Right kidney (tissue), 1 donor: ENCODE results near the gene FHIP2A.
"Not testable (repeated sequence)": the region's sequence is repeated elsewhere in the genome, so short reads cannot be mapped to it uniquely, and the experiment has no call there.

Experiments used
- DNase-seq: peaks from one replicate; pipeline ENCODE4 v3.0.0-alpha.2; 2016

Gene FHIP2A

DNA sequence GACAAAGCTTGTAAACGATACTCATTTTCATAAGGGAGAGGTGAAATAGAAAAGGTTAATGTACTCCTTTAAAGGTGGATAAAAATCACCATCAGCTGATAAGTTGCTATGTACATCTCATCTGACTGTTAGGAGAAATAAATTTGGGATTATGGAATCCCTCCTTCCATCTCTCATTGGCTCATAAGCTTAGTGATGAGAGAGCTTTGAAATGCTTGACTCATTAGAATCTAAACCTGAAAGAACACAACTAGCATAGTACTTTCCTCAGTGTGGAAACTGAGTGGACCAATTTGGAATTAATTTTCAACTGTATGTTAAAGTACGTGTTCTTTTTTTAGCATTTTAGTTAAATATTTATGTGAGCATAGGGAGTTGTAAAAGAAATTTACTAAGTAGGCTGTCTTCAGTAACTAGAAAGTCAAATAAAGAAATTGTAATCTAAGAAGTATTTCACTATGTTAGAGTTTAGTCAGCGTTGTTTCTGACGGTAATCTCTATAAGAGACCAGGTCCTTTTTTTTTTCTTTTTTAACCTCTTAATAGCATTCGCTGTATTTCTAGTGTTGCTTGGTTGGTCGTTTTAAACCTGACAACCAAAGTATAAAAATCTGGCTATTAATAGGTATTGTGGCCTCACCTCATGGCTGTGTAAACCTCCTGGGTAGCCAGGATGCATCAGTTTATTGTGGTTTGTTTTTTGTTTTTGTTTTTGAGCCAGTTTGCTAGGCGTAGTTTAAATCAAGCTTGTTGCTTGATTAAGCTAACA lies 34.4 kb downstream of the FHIP2A start:
- no peak for DNase-seq

DNA sequence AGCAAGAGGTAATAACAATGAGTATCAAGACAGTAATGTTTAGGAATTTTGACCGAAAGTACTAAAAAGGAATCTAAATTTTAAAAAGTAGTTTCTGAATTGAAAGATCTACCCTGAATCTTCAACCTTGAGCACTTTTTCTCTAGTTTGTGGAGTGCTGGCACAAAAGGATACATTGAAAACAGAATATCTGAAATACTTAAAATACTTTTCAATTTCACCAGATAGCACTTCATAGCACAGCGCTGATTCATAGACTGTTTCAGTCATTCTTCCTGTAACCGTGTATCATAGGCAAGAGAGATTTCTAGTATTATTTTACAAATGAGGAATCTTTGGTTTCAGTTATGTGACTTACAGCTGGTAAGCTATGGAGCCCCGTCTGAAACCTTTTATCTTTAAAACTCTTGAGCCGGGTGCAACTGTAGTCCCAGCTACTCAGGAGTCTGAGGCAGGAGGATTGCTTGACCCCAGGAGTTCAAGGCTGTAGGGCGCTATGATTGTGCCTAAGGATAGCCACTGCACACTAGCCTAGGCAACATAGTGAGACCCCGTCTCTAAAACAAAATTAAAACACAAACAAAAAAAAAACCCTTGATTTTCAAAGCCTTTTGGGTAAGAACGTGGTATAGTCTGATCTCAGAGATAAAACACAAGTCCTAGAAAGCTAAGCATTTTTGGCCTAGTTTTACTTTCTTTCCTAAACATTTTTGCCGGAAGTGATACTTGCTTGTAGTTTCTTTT lies 35.1 kb downstream of the FHIP2A start:
- DNase-seq = no peak

DNA sequence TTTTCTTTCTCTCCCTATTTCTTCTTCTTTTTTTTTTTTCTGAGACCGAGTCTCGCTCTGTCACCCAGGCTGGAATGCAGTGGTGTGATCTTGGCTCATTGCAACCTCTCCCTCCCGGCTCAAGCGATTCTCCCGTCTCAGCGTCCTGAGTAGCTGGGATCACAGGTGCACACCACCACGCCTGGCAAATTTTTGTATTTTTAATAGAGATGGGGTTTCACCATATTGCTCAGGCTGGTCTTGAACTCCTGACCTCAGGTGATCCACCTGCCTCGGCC lies 35.6 kb downstream of the FHIP2A start:
- DNase-seq = not testable (repeated sequence)

DNA sequence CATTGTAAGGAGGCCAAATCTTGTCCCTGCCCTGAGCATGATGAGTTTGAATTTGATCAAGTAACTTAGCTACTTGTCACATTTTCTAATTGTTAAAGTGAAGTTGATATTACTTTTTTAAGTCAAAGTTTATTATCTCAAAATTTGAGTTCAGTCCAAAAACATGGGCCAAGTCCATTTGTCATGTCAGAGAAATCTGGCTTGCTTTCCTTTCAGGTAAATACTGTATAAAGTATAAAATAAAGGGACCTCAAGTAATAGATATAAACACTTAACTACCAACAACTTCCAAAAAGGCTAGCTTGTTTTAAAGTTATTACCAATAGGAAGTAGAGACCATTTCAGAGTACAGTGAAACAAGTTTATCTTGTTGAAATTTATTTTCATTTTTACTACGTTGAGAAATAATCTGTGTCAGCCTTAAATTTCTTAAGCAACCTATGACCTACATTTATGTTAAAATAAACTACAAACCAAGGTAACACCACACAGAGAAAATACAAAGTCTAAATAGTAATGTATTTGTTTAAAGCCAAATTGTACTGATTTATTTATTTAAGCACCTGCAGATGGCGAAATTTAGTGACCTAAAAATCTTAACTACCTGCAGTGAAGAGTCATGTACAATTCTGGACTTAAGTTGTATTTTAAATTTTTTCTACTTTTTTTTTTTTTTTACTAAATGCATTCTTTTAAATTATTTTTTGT lies 36.5 kb downstream of the FHIP2A start:
- no peak for DNase-seq

DNA sequence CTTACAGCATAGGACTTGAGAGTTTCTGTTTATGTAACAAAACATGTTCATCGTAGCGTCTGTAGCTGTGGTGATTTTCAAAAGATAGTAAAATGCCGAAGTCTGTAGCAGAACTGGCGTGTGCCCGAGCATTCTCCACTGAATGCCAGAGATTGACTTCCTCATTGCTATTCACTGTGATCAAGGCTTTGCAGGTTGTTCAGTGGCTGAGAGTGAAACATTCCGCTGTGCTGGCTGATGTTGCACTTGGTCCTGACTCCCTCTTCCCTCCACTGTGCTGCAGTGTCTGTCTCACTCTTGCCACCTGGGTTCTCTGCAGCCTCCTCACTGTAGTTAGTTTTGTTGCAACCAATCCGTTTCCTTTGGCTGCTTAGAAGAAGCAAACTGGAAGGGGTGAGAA lies 37.6 kb downstream of the FHIP2A start:
- DNase-seq = no peak

DNA sequence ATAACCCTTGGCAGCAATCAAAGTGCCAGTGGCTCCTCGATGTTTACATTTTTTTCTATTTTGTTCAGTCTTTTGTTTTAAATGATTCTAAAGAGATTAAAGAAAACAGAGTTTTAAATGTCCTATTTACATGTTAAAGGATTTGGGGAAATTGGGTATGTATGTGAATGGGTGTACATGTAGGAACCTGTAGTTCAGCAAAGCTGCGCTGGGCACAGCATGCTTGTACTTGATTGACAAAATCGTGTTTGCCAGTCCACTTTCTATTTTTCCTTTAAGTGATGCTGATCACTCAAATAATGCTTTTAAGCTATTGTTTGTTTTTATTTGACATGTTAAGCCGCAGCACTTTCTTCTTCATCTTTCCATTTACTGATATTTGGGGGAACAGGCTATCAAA lies 40.9 kb downstream of the FHIP2A start:
- DNase-seq = no peak

DNA sequence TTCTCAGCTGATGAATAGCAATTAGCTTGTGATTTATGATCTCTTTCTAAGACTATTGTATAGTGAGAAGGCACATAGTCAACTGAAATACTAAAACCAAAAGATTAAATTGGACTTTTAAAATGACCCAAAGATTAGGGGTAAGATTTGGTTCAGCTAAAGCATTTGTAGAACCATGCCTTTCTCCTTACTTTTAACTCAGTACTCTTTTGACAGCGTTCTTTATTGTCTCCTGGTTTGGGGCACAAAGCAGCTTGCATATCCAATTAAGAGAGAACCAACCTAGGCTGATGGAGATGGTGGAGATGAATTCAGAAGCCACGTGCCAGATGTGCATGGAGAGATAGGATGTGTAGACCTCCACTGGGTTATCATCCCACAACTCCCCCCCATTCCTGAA lies 45.8 kb downstream of the FHIP2A start:
- no peak for DNase-seq

DNA sequence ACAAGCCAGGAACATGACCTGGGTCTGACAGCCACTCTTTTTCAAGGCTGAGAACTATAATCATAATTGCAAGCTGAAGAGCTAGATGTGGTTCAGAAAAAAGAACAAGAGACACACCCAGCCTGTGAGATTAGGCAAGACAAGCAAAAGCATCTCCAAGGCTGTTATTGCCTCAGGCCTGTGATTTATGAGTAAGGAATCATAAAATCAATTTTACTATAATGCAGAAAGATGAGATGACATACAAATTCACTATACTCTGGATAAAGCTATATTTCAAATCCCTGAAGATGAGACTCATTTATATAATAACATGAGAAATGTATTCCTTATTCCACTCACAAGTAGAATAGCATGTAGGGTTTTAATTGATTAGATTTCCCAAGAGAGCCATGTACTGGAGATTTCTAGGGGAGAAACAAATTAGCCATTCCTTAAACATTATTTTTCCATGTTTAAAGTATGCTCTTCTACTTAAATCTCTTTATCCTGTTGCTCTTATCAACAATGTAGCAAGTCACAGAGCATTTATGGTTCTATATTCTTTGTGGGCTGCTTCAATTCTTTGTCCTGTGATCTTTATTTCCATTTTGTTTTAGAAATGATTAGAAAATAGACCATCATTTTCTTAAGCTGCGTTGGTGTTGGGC lies 47.4 kb downstream of the FHIP2A start:
- DNase-seq = no peak

DNA sequence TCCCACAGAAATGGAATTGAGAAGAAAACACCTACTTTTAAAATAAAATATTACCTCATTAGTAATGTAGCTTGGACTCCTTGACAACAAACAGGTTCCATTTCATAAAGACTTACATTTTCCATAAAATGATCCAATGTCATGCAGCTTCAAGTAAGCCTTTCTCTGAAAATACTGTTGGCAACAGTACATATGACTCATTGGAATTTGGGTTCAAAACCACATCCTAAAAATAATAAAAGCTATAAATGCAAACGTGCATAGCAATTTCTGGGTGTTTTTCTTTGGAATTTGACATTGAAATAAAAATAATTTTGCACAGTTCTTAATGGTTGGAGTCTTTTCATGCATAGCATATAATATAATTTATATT lies 47.9 kb downstream of the FHIP2A start:
- DNase-seq = no peak

DNA sequence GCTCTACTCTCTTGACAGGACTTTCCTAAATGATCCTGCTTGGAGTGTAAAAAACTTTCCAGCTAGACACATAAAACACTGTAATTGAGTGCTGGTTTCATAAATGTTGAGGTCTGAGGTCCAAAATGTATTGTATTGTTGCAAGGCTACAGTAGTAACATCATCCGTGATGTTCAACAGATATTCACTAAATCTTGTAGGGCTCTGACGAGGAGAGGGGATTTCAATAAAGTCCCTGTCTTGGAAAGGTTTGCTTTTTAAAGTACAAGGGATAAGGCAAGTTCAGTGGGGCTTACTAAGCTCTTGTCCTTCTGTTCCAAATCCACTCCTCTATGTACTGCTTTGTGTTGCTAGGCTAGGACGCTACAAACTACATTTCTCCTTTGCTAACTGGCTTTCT lies 48.9 kb downstream of the FHIP2A start:
- no peak for DNase-seq

DNA sequence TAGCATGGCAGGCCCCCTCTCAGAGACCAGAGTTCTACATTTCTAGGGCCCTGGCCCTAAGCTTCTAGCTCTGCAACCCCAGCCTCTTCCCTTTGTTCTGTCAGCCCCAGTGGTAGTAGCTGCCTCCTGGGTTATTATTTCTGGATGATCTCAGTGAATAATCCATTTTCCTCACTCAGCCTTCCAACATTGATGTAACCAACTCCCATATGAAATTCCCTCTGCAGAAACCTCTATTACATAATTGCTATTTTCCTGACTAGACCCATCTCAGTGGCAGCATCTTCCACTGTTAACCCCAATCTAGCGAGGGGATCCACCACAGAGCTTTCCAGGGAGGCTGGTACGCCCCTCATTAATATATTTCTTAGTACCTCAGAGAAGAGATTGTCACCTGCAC lies 49.8 kb downstream of the FHIP2A start:
- DNase-seq = no peak
